CD4-positive, alpha-beta memory T cell (primary cell): ENCODE results near the gene HK2. TPM values are rescaled to one million over a fixed set of nuclear protein-coding genes. Genes with fewer than 3 reads are reported as not detected.
A peak's percentile ranks its signal among the peaks of the same experiment; 100 is the strongest.

Experiments
- CTCF ChIA-PET: fragments of 350-600 bp; sonication (Branson Sonifier 250); formaldehyde crosslinking; loops from one replicate; lab custom pipeline; 2021; ENCODE audit warnings: inconsistent platforms; ENCODE audit not compliant: partially characterized antibody; lab: Charles Lee
- POLR2A ChIA-PET: fragments of 350-600 bp; sonication (Branson Sonifier 250); formaldehyde crosslinking; loops from one replicate; lab custom pipeline; 2021; ENCODE audit not compliant: partially characterized antibody; lab: Charles Lee
- DNase-seq, 5 donors: peaks; one replicate each; pipeline versions ENCODE4 v3.0.0 to v3.0.0-alpha.2; 2020 to 2022; ENCODE audit warnings: mixed read lengths in 1 of 5
- H3K27ac ChIP-seq: one replicate; pipeline ENCODE4 v1.7.0; 2013; ENCODE audit warnings: low read depth, low read length
- H3K27me3 ChIP-seq: 2 replicates; pipeline ENCODE4 v1.7.0; 2013; ENCODE audit warnings: mild to moderate bottlenecking, low read length, moderate library complexity; ENCODE audit not compliant: insufficient read depth
- H3K36me3 ChIP-seq: 2 replicates; pipeline ENCODE4 v1.7.0; 2013; ENCODE audit warnings: mild to moderate bottlenecking, low read length, moderate library complexity; ENCODE audit not compliant: insufficient read depth
- H3K4me1 ChIP-seq: 2 replicates; pipeline ENCODE4 v1.7.0; 2013; ENCODE audit warnings: mild to moderate bottlenecking, low read length, moderate library complexity; ENCODE audit not compliant: insufficient read depth
- H3K4me3 ChIP-seq, 2 donors: one replicate each; pipeline ENCODE4 v1.7.0; 2013; ENCODE audit warnings: low read length in 2 of 2, mild to moderate bottlenecking in 1 of 2
- H3K9me3 ChIP-seq, 2 donors: one replicate each; pipeline ENCODE4 v1.7.0; 2013; ENCODE audit warnings: low read length in 2 of 2, control low read depth in 1 of 2; ENCODE audit not compliant: control insufficient read depth in 1 of 2
- H3K27ac Mint-ChIP-seq, 7 donors: one replicate each; pipeline ENCODE4 v1.8.0; 2020 to 2021; ENCODE audit warnings: mixed read lengths in 7 of 7, mild to moderate bottlenecking in 6 of 7, inconsistent platforms in 3 of 7, moderate library complexity in 3 of 7
- H3K27me3 Mint-ChIP-seq, 2 donors: one replicate each; pipeline ENCODE4 v1.8.0; 2020 to 2021; ENCODE audit warnings: mixed read lengths in 2 of 2
- H3K36me3 Mint-ChIP-seq, 2 donors: one replicate each; pipeline ENCODE4 v1.8.0; 2020 to 2021; ENCODE audit warnings: mixed read lengths in 2 of 2, inconsistent platforms in 1 of 2, mild to moderate bottlenecking in 1 of 2
- H3K4me1 Mint-ChIP-seq, 4 donors: one replicate each; pipeline ENCODE4 v1.8.0; 2020 to 2021; ENCODE audit warnings: mixed read lengths in 4 of 4, mild to moderate bottlenecking in 1 of 4
- H3K4me3 Mint-ChIP-seq, 8 donors: one replicate each; pipeline ENCODE4 v1.8.0; 2020 to 2021; ENCODE audit warnings: mixed read lengths in 8 of 8, mild to moderate bottlenecking in 7 of 8, moderate library complexity in 6 of 8, inconsistent platforms in 3 of 8
- H3K9me3 Mint-ChIP-seq, 8 donors: one replicate each; pipeline ENCODE4 v1.8.0; 2020 to 2021; ENCODE audit warnings: mixed read lengths in 8 of 8, mild to moderate bottlenecking in 5 of 8, inconsistent platforms in 3 of 8, moderate library complexity in 1 of 8
- intact Hi-C: fragments of 100-400 bp; cut with micrococcal nuclease; formaldehyde crosslinking; loops from one replicate; pipeline ENCODE4 v1.15.1; 2023
- polyA plus RNA-seq, 2 donors: library from polyadenylated mRNA; unstranded; fragments of 300-500 nt; fragmentation: Illumina TruSeq; gene quantifications; one replicate each; pipeline ENCODE4 v1.2.3, GENCODE V29; 2021
- total RNA-seq, 2 experiments: library from RNA; stranded (reverse); gene quantifications; one replicate each; pipeline ENCODE4 v1.2.3, GENCODE V29; 2021

The HK2 gene
- total and polyA plus RNA-seq, 4 experiments from 2014 or later, result 1.7 to 9.4 (median 6.1) TPM

GRCh38 chr2:74835831-74836674 is 2.1 kb downstream of the HK2 start:
- no peak overlapping the region for H3K27ac ChIP-seq
- H3K27me3 Mint-ChIP-seq, result no peaks in the 10 kb centered on the region
- peak overlapping the region in 1 of 2 donors; percentile 68 for H3K4me3 ChIP-seq
- ChIA-PET POLR2A (interaction anchor here (0.9 to 9.4 kb wide), 4 partner anchors 9 to 41 kb away, joined by 3 to 148 read pairs (median 10); no protein-coding TSS in a partner anchor), CTCF (interaction anchor here (0.7 to 11.5 kb wide), 22 partner anchors 8 to 148 kb away, joined by 3 to 147 read pairs (median 5); no protein-coding TSS in a partner anchor)
- intact Hi-C loops, result loop anchor here (1.0 to 2.0 kb wide), 4 partner anchors 13 to 181 kb away; partner anchors contain the start of gene SEMA4F
- peaks cover 37 to 65% (median 48%) of the 10 kb centered on the region in 4 donors for H3K4me1 Mint-ChIP-seq
- peak in 4 of 5 donors; percentile 33 to 40 (median 38) for DNase-seq
- H3K9me3 ChIP-seq, result no peaks in the 10 kb centered on the region
- H3K4me3 Mint-ChIP-seq, result peak overlapping the region; percentile 90 to 96 (median 92)
- H3K4me1 ChIP-seq, result peaks cover 55% of the 10 kb centered on the region
- peak overlapping the region; percentile 17 to 86 (median 84) for H3K27ac Mint-ChIP-seq
- H3K36me3 Mint-ChIP-seq, result peaks cover 0 to 1% of the 10 kb centered on the region in 2 donors
- no peaks in the 10 kb centered on the region for H3K36me3 ChIP-seq
- no peaks in the 10 kb centered on the region for H3K9me3 Mint-ChIP-seq
- H3K27me3 ChIP-seq, result no peaks in the 10 kb centered on the region

GRCh38 chr2:74836675-74837401 is 2.9 kb downstream of the HK2 start:
- peaks cover 0 to 1% of the 10 kb centered on the region in 2 donors for H3K36me3 Mint-ChIP-seq
- intact Hi-C loops, result loop anchor here (1.0 kb wide), 3 partner anchors 12 to 122 kb away; no protein-coding TSS in a partner anchor
- peaks cover 62% of the 10 kb centered on the region for H3K4me1 ChIP-seq
- H3K27ac Mint-ChIP-seq, result peak overlapping the region; percentile 42 to 86 (median 84)
- no peak overlapping the region for H3K4me3 ChIP-seq
- ChIA-PET CTCF (interaction anchor here (0.7 to 11.5 kb wide), 20 partner anchors 7 to 149 kb away, joined by 3 to 147 read pairs (median 5); no protein-coding TSS in a partner anchor), POLR2A (interaction anchor here (0.9 to 9.4 kb wide), 3 partner anchors 12 to 122 kb away, joined by 3 to 148 read pairs (median 6); no protein-coding TSS in a partner anchor)
- H3K9me3 Mint-ChIP-seq, result no peaks in the 10 kb centered on the region
- H3K27ac ChIP-seq, result no peak overlapping the region
- peak overlapping the region in 5 of 8 donors; percentile 90 to 96 (median 93) for H3K4me3 Mint-ChIP-seq
- H3K4me1 Mint-ChIP-seq, result peaks cover 45 to 72% (median 55%) of the 10 kb centered on the region in 4 donors
- no peak for DNase-seq
- no peaks in the 10 kb centered on the region for H3K27me3 Mint-ChIP-seq
- no peaks in the 10 kb centered on the region for H3K36me3 ChIP-seq
- H3K27me3 ChIP-seq, result no peaks in the 10 kb centered on the region
- no peaks in the 10 kb centered on the region for H3K9me3 ChIP-seq

GRCh38 chr2:74841641-74842040 is 7.7 kb downstream of the HK2 start:
- no peak for DNase-seq
- H3K4me1 Mint-ChIP-seq, result peaks cover 60 to 97% (median 82%) of the 10 kb centered on the region in 4 donors
- Histone ChIP-seq H3K4me1 (peaks cover 91% of the 10 kb centered on the region), H3K27ac (no peak overlapping the region), H3K4me3 (no peak overlapping the region), H3K9me3 (no peaks in the 10 kb centered on the region), H3K27me3 (no peaks in the 10 kb centered on the region), H3K36me3 (no peaks in the 10 kb centered on the region)
- intact Hi-C loops, result loop anchor here (10.0 kb wide), 1 partner anchor 873 kb away; the partner anchor contains the start of gene GCFC2
- POLR2A ChIA-PET, result interaction anchor here (1.1 to 9.4 kb wide), 3 partner anchors 7 to 35 kb away, joined by 3 to 148 read pairs (median 4); no protein-coding TSS in a partner anchor
- CTCF ChIA-PET, result interaction anchor here (1.9 to 11.5 kb wide), 2 partner anchors 33 to 127 kb away, joined by 8 to 81 read pairs; no protein-coding TSS in a partner anchor
- no peaks in the 10 kb centered on the region for H3K36me3 Mint-ChIP-seq
- no peaks in the 10 kb centered on the region for H3K27me3 Mint-ChIP-seq
- peak overlapping the region in 5 of 8 donors; percentile 27 to 80 (median 55) for H3K4me3 Mint-ChIP-seq
- no peaks in the 10 kb centered on the region for H3K9me3 Mint-ChIP-seq
- H3K27ac Mint-ChIP-seq, result peak overlapping the region in 6 of 7 donors; percentile 73 to 95 (median 82)

GRCh38 chr2:74843433-74843832 is 9.5 kb downstream of the HK2 start:
- Mint-ChIP-seq H3K36me3 (no peaks in the 10 kb centered on the region), H3K27me3 (no peaks in the 10 kb centered on the region), H3K4me3 (peak overlapping the region; percentile 71 to 91 (median 78)), H3K27ac (peak overlapping the region; percentile 88 to 96 (median 93)), H3K4me1 (peaks cover 53 to 97% (median 83%) of the 10 kb centered on the region in 4 donors), H3K9me3 (no peaks in the 10 kb centered on the region)
- Histone ChIP-seq H3K27ac (peak overlapping the region; percentile 7), H3K4me1 (peaks cover 96% of the 10 kb centered on the region), H3K9me3 (no peaks in the 10 kb centered on the region), H3K36me3 (no peaks in the 10 kb centered on the region), H3K4me3 (peak overlapping the region in 1 of 2 donors; percentile 13), H3K27me3 (no peaks in the 10 kb centered on the region)
- CTCF ChIA-PET, result interaction anchor here (0.9 to 3.7 kb wide), 2 partner anchors 8 to 66 kb away, joined by 3 to 20 read pairs; no protein-coding TSS in a partner anchor
- POLR2A ChIA-PET, result interaction anchor here (2.4 kb wide), 1 partner anchor 8 kb away, joined by 17 read pairs; the partner anchor contains the start of gene HK2
- no peak for DNase-seq
- intact Hi-C loops, result loop anchor here (10.0 kb wide), 1 partner anchor 871 kb away; the partner anchor contains the start of gene GCFC2

GRCh38 chr2:74843899-74844298 is 10.0 kb downstream of the HK2 start:
- Histone ChIP-seq H3K9me3 (no peaks in the 10 kb centered on the region), H3K27me3 (no peaks in the 10 kb centered on the region), H3K27ac (peak overlapping the region; percentile 7), H3K36me3 (no peaks in the 10 kb centered on the region), H3K4me1 (peaks cover 98% of the 10 kb centered on the region), H3K4me3 (peak overlapping the region in 1 of 2 donors; percentile 13)
- DNase-seq, result peak; percentile 29 to 62 (median 32)
- Mint-ChIP-seq H3K27ac (peak overlapping the region; percentile 88 to 96 (median 93)), H3K4me1 (peaks cover 54 to 97% (median 84%) of the 10 kb centered on the region in 4 donors), H3K36me3 (no peaks in the 10 kb centered on the region), H3K4me3 (peak overlapping the region; percentile 71 to 91 (median 78)), H3K27me3 (no peaks in the 10 kb centered on the region), H3K9me3 (no peaks in the 10 kb centered on the region)
- POLR2A ChIA-PET, result interaction anchor here (2.4 kb wide), 1 partner anchor 9 kb away, joined by 17 read pairs; the partner anchor contains the start of gene HK2
- intact Hi-C loops, result loop anchor here (10.0 kb wide), 1 partner anchor 871 kb away; the partner anchor contains the start of gene GCFC2
- CTCF ChIA-PET, result interaction anchor here (0.7 to 3.7 kb wide), 4 partner anchors 8 to 66 kb away, joined by 3 to 20 read pairs (median 4); no protein-coding TSS in a partner anchor

- Histone ChIP-seq H3K4me3 (no peak overlapping the region), H3K9me3 (no peaks in the 10 kb centered on the region), H3K36me3 (no peaks in the 10 kb centered on the region), H3K27ac (peak overlapping the region; percentile 12), H3K4me1 (peaks cover 98% of the 10 kb centered on the region), H3K27me3 (no peaks in the 10 kb centered on the region)
- H3K27me3 Mint-ChIP-seq, result no peaks in the 10 kb centered on the region
- ChIA-PET CTCF (interaction anchor here (1.5 to 3.7 kb wide), 2 partner anchors 9 to 30 kb away, joined by 6 to 20 read pairs; no protein-coding TSS in a partner anchor), POLR2A (interaction anchor here (2.4 kb wide), 1 partner anchor 10 kb away, joined by 17 read pairs; the partner anchor contains the start of gene HK2)
- DNase-seq, result no peak
- no peaks in the 10 kb centered on the region for H3K36me3 Mint-ChIP-seq
- H3K9me3 Mint-ChIP-seq, result no peaks in the 10 kb centered on the region
- H3K4me3 Mint-ChIP-seq, result peak overlapping the region in 5 of 8 donors; percentile 9 to 91 (median 80)
- intact Hi-C loops, result loop anchor here (10.0 kb wide), 1 partner anchor 870 kb away; the partner anchor contains the start of gene GCFC2
- H3K27ac Mint-ChIP-seq, result peak overlapping the region; percentile 85 to 96 (median 93)
- H3K4me1 Mint-ChIP-seq, result peaks cover 60 to 99% (median 87%) of the 10 kb centered on the region in 4 donors
Observed at GRCh38 chr2:74844752-74845151, 10.8 kb downstream of the HK2 start.
